Upper lobe of left lung (tissue), 4 donors: ENCODE results near the gene GABRR3.

Source experiments
- POLR2AphosphoS5 ChIP-seq, 2 donors: sonication (generic); formaldehyde crosslinking; IDR thresholded peaks; one replicate each; pipeline ENCODE4 v1.5.1; 2017; ENCODE audit warnings: antibody characterized with exemption in 2 of 2
- TF ChIP-seq, protein P1 (sequence below), 6 experiments: fragments of 450-650 bp in 4 of 6; fragments of 200-600 bp in 2 of 6; sonication (generic) in 2 of 6; IDR thresholded peaks; one replicate each; pipeline ENCODE4 v1.5.1; 2016 to 2019; ENCODE audit warnings: antibody characterized with exemption in 6 of 6

DNA sequence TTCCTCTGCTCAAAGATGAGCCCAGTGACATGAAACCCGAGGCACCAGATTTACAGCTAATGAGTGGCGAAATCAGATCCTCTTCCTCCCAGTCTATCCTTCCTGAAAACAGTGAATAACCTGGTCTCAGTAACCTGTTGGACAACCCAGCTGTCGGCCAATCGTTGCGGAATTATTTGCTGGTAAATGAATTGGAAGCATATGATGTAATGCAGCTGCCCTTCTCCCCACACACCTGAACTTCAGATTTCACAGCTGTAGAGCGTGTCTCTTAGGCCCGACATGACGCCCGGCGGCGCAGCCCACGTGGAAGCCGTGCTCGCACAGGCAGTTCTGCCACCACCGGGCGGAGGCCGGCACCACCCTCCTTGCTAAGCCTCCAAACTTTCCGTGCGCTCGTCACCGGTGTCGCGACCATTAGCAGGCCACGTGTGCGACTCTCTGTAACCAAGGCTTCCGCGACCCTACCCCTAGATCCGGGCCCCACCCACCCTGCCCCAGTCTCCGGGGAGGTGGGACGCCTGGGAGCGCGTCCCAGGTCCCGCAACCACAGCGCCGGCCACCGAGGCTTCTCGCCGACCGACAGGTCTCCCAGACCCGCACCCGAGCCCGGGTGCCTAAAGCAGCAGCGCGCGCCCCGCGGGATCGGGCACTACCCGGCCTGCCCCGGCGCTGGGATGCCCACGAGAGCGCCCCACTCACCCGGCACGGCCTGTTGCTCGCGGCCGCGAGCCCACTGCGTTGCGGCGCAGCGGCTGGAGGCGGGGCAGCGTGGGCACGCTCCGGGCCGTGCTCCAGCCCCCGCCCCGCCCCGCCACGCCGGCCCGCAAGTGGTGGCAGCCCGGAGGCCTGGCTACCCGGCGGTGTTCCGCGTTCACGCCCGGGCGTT lies 63.2 kb downstream of the GABRR3 start, which contains the start of gene RIOX2:
- TF ChIP-seq, protein P1, sequence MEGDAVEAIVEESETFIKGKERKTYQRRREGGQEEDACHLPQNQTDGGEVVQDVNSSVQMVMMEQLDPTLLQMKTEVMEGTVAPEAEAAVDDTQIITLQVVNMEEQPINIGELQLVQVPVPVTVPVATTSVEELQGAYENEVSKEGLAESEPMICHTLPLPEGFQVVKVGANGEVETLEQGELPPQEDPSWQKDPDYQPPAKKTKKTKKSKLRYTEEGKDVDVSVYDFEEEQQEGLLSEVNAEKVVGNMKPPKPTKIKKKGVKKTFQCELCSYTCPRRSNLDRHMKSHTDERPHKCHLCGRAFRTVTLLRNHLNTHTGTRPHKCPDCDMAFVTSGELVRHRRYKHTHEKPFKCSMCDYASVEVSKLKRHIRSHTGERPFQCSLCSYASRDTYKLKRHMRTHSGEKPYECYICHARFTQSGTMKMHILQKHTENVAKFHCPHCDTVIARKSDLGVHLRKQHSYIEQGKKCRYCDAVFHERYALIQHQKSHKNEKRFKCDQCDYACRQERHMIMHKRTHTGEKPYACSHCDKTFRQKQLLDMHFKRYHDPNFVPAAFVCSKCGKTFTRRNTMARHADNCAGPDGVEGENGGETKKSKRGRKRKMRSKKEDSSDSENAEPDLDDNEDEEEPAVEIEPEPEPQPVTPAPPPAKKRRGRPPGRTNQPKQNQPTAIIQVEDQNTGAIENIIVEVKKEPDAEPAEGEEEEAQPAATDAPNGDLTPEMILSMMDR (IDR thresholded peaks at IDR 0.05), result peak in 1 of 6 experiments; percentile 5
- TF ChIP-seq POLR2AphosphoS5 (IDR thresholded peaks at IDR 0.05), result peak in 1 of 2 donors; percentile 60
